HEK293 (cell line): ENCODE measurements around the gene CFAP46.

Source experiments
- CTCF ChIA-PET: fragments of 350-600 bp; formaldehyde crosslinking; extraction: SDS; loops from one replicate; lab custom pipeline; 2021; ENCODE audit warnings: antibody characterized with exemption; lab: Yijun Ruan, JAX
- POLR2A ChIA-PET: fragments of 300-600 bp; formaldehyde crosslinking; extraction: SDS; loops from one replicate; lab custom pipeline; 2020; ENCODE audit warnings: antibody characterized with exemption, inconsistent platforms; lab: Yijun Ruan, JAX
- H3K27ac ChIP-seq: fragments of 200-500 bp; sonication (Bioruptor generic); 2 replicates; pipeline ENCODE4 v1.5.1; 2014; ENCODE audit warnings: low read depth, low read length, control low read depth, inconsistent platforms; ENCODE audit errors: extremely low read depth
- H3K36me3 ChIP-seq, 2 experiments: fragments of 200-500 bp in 1 of 2; sonication (Bioruptor generic) in 1 of 2; 1 replicate in 1 of 2; 2 replicates in 1 of 2; pipeline ENCODE4 v1.5.1; 2014 to 2017; ENCODE audit warnings: inconsistent platforms in 2 of 2, low read length in 2 of 2; ENCODE audit not compliant: control insufficient read depth in 2 of 2, insufficient read depth in 1 of 2
- H3K4me1 ChIP-seq: fragments of 200-500 bp; sonication (Bioruptor generic); 2 replicates; pipeline ENCODE4 v1.5.1; 2014; ENCODE audit warnings: mild to moderate bottlenecking, low read length, inconsistent platforms; ENCODE audit not compliant: control insufficient read depth, insufficient read depth
- H3K4me3 ChIP-seq: 2 replicates; pipeline ENCODE4 v1.5.1; 2011; ENCODE audit warnings: low read depth, mild to moderate bottlenecking, control low read depth, low read length, moderate library complexity
- H3K9me3 ChIP-seq: fragments of 200-500 bp; sonication (Bioruptor generic); 2 replicates; pipeline ENCODE4 v1.5.1; 2014; ENCODE audit warnings: low read depth, low read length, inconsistent platforms; ENCODE audit not compliant: control insufficient read depth, insufficient read depth
- FEZF1 ChIP-seq: fragments of 450-650 bp; formaldehyde crosslinking; IDR thresholded peaks from 2 replicates; pipeline ENCODE4 v1.5.1; 2016; ENCODE audit warnings: missing biosample characterization, missing genetic modification characterization
- GLIS1 ChIP-seq: fragments of 450-650 bp; formaldehyde crosslinking; IDR thresholded peaks from 2 replicates; pipeline ENCODE4 v1.5.1; 2016; ENCODE audit warnings: missing biosample characterization, missing genetic modification characterization
- KLF10 ChIP-seq: fragments of 450-650 bp; IDR thresholded peaks from 2 replicates; pipeline ENCODE4 v1.5.1; 2018; ENCODE audit warnings: missing biosample characterization, mild to moderate bottlenecking, missing genetic modification characterization
- REPIN1 ChIP-seq: fragments of 450-650 bp; formaldehyde crosslinking; IDR thresholded peaks from 2 replicates; pipeline ENCODE4 v1.5.1; 2017; ENCODE audit warnings: missing biosample characterization, missing genetic modification characterization, low read depth
- SP7 ChIP-seq: fragments of 450-650 bp; formaldehyde crosslinking; IDR thresholded peaks from 2 replicates; pipeline ENCODE4 v1.5.1; 2016; ENCODE audit warnings: missing biosample characterization, missing genetic modification characterization
- ZBTB1 ChIP-seq: fragments of 450-650 bp; formaldehyde crosslinking; IDR thresholded peaks from 2 replicates; pipeline ENCODE4 v1.5.1; 2016; ENCODE audit warnings: missing biosample characterization, missing genetic modification characterization
- ZFP41 ChIP-seq: fragments of 450-650 bp; formaldehyde crosslinking; IDR thresholded peaks from 2 replicates; pipeline ENCODE4 v1.5.1; 2016; ENCODE audit warnings: missing biosample characterization, missing genetic modification characterization, borderline replicate concordance
- ZNF19 ChIP-seq: fragments of 450-650 bp; formaldehyde crosslinking; IDR thresholded peaks from 2 replicates; pipeline ENCODE4; 2016; ENCODE audit warnings: missing biosample characterization, missing genetic modification characterization, low read depth
- ZNF221 ChIP-seq: fragments of 450-650 bp; formaldehyde crosslinking; IDR thresholded peaks from 2 replicates; pipeline ENCODE4 v1.5.1; 2017; ENCODE audit warnings: missing biosample characterization, missing genetic modification characterization, borderline replicate concordance
- ZNF223 ChIP-seq: fragments of 450-650 bp; formaldehyde crosslinking; IDR thresholded peaks from 2 replicates; pipeline ENCODE4 v1.5.1; 2016; ENCODE audit warnings: missing biosample characterization, missing genetic modification characterization
- ZNF266 ChIP-seq: fragments of 450-650 bp; formaldehyde crosslinking; IDR thresholded peaks from 2 replicates; pipeline ENCODE4 v1.5.1; 2016; ENCODE audit warnings: missing biosample characterization, missing genetic modification characterization, low read depth
- ZNF292 ChIP-seq: fragments of 450-650 bp; formaldehyde crosslinking; IDR thresholded peaks from 2 replicates; pipeline ENCODE4 v1.5.1; 2016; ENCODE audit warnings: low read depth, missing biosample characterization, missing genetic modification characterization, borderline replicate concordance
- ZNF391 ChIP-seq: fragments of 450-650 bp; formaldehyde crosslinking; IDR thresholded peaks from 2 replicates; pipeline ENCODE4 v1.5.1; 2016; ENCODE audit warnings: low read depth, missing biosample characterization, missing genetic modification characterization, borderline replicate concordance
- ZNF423 ChIP-seq: fragments of 450-650 bp; formaldehyde crosslinking; IDR thresholded peaks from 2 replicates; pipeline ENCODE4 v1.5.1; 2016; ENCODE audit warnings: missing biosample characterization, missing genetic modification characterization
- ZNF585B ChIP-seq: fragments of 450-650 bp; formaldehyde crosslinking; IDR thresholded peaks from 2 replicates; pipeline ENCODE4 v1.5.1; 2016; ENCODE audit warnings: missing biosample characterization, missing genetic modification characterization
- ZNF596 ChIP-seq: fragments of 450-650 bp; IDR thresholded peaks from 2 replicates; pipeline ENCODE4 v1.5.0; 2018; ENCODE audit warnings: missing biosample characterization, mild to moderate bottlenecking, missing genetic modification characterization, moderate library complexity
- ZNF623 ChIP-seq: fragments of 450-650 bp; formaldehyde crosslinking; IDR thresholded peaks from 2 replicates; pipeline ENCODE4 v1.5.1; 2016; ENCODE audit warnings: missing biosample characterization, missing genetic modification characterization
- ZNF701 ChIP-seq: fragments of 450-650 bp; formaldehyde crosslinking; IDR thresholded peaks from 2 replicates; pipeline ENCODE4 v1.5.1; 2016; ENCODE audit warnings: missing biosample characterization, missing genetic modification characterization
- ZNF785 ChIP-seq: fragments of 450-650 bp; formaldehyde crosslinking; IDR thresholded peaks from 2 replicates; pipeline ENCODE4 v1.5.1; 2016; ENCODE audit warnings: missing biosample characterization, missing genetic modification characterization
- ZNF791 ChIP-seq: fragments of 450-650 bp; formaldehyde crosslinking; IDR thresholded peaks from 2 replicates; pipeline ENCODE4 v1.5.1; 2016; ENCODE audit warnings: missing biosample characterization, missing genetic modification characterization
- ZSCAN18 ChIP-seq: fragments of 450-650 bp; formaldehyde crosslinking; IDR thresholded peaks from 2 replicates; pipeline ENCODE4 v1.5.1; 2016; ENCODE audit warnings: missing biosample characterization, missing genetic modification characterization
- ZSCAN30 ChIP-seq: fragments of 450-650 bp; IDR thresholded peaks from 2 replicates; pipeline ENCODE4 v1.5.1; 2018; ENCODE audit warnings: missing biosample characterization, mild to moderate bottlenecking, missing genetic modification characterization, moderate library complexity
- TF ChIP-seq, protein P1 (sequence below): fragments of 450-650 bp; formaldehyde crosslinking; IDR thresholded peaks from 2 replicates; pipeline ENCODE4 v1.5.1; 2016; ENCODE audit warnings: missing biosample characterization, missing genetic modification characterization
- TF ChIP-seq, protein P2 (sequence below): fragments of 450-650 bp; formaldehyde crosslinking; IDR thresholded peaks from 2 replicates; pipeline ENCODE4 v1.5.1; 2016; ENCODE audit warnings: missing biosample characterization, missing genetic modification characterization
- TF ChIP-seq, protein P3 (sequence below): fragments of 450-650 bp; formaldehyde crosslinking; IDR thresholded peaks from 2 replicates; pipeline ENCODE4 v1.5.1; 2017; ENCODE audit warnings: missing biosample characterization, mild to moderate bottlenecking, missing genetic modification characterization, moderate library complexity
- TF ChIP-seq, protein P4 (sequence below): fragments of 450-650 bp; formaldehyde crosslinking; IDR thresholded peaks from 2 replicates; pipeline ENCODE4 v1.5.1; 2016; ENCODE audit warnings: missing biosample characterization, missing genetic modification characterization
- TF ChIP-seq, protein P5 (sequence below): fragments of 450-650 bp; formaldehyde crosslinking; IDR thresholded peaks from 2 replicates; pipeline ENCODE4 v1.5.1; 2017; ENCODE audit warnings: missing biosample characterization, missing genetic modification characterization

The CFAP46 gene

GRCh38 chr10:132765435-132765834 lies 176.9 kb downstream of the CFAP46 start (continued):
- TF ChIP-seq, protein P1, sequence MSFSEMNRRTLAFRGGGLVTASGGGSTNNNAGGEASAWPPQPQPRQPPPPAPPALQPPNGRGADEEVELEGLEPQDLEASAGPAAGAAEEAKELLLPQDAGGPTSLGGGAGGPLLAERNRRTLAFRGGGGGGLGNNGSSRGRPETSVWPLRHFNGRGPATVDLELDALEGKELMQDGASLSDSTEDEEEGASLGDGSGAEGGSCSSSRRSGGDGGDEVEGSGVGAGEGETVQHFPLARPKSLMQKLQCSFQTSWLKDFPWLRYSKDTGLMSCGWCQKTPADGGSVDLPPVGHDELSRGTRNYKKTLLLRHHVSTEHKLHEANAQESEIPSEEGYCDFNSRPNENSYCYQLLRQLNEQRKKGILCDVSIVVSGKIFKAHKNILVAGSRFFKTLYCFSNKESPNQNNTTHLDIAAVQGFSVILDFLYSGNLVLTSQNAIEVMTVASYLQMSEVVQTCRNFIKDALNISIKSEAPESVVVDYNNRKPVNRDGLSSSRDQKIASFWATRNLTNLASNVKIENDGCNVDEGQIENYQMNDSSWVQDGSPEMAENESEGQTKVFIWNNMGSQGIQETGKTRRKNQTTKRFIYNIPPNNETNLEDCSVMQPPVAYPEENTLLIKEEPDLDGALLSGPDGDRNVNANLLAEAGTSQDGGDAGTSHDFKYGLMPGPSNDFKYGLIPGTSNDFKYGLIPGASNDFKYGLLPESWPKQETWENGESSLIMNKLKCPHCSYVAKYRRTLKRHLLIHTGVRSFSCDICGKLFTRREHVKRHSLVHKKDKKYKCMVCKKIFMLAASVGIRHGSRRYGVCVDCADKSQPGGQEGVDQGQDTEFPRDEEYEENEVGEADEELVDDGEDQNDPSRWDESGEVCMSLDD (tag by site-specific recombination), result no peak
- no peak for TF ChIP-seq ZNF596 (tag by site-specific recombination)
- TF ChIP-seq ZSCAN18 (tag by site-specific recombination), result no peak
- TF ChIP-seq GLIS1 (tag by site-specific recombination), result no peak
- TF ChIP-seq ZNF785, result no peak
- no peak for TF ChIP-seq ZNF585B (tag by site-specific recombination)
- no peak for TF ChIP-seq ZBTB1 (tag by site-specific recombination)
- TF ChIP-seq ZNF701 (tag by site-specific recombination), result no peak
- no peak for TF ChIP-seq ZNF791
- TF ChIP-seq KLF10 (tag by site-specific recombination), result no peak
- TF ChIP-seq ZNF266 (tag by site-specific recombination), result no peak
- no peak for TF ChIP-seq ZNF292 (tag by site-specific recombination)
- TF ChIP-seq, all 188 proteins: peak for 0

DNA sequence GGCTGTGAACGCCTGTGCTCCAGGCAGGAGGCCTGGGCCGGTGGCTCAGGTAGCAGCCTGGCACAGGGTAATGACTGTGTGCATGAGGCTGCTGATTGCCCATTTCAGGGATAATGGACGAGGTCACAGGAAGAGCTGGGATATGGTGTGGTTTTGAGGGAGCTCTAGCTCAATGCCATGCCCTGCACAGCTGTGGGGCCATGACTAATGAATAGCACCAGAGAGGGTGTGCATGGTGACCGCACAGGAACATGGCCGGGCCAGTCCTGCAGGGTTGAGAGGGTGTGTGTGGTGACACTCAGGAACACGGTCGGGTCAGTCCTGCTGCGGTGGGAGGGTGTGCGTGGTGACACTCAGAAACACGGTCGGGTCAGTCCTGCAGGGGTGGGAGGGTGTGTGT lies 178.3 kb downstream of the CFAP46 start:
- Histone ChIP-seq H3K9me3 (no peaks in the 10 kb centered on the region), H3K27ac (no peak overlapping the region), H3K4me1 (no peaks in the 10 kb centered on the region), H3K36me3 (no peaks in the 10 kb centered on the region), H3K4me3 (no peak overlapping the region)
- POLR2A ChIA-PET, result no interaction called here
- TF ChIP-seq ZFP41 (no peak), ZNF785 (no peak), ZNF19 (tag by site-specific recombination) (no peak), SP7 (tag by site-specific recombination) (no peak), REPIN1 (no peak), ZSCAN30 (tag by site-specific recombination) (no peak), ZBTB1 (tag by site-specific recombination) (no peak), ZNF221 (tag by site-specific recombination) (no peak), ZNF423 (no peak), ZNF223 (tag by site-specific recombination) (no peak), ZNF623 (tag by site-specific recombination) (no peak), ZNF391 (no peak), FEZF1 (tag by site-specific recombination) (no peak), ZNF585B (tag by site-specific recombination) (no peak)
- TF ChIP-seq, protein P2, sequence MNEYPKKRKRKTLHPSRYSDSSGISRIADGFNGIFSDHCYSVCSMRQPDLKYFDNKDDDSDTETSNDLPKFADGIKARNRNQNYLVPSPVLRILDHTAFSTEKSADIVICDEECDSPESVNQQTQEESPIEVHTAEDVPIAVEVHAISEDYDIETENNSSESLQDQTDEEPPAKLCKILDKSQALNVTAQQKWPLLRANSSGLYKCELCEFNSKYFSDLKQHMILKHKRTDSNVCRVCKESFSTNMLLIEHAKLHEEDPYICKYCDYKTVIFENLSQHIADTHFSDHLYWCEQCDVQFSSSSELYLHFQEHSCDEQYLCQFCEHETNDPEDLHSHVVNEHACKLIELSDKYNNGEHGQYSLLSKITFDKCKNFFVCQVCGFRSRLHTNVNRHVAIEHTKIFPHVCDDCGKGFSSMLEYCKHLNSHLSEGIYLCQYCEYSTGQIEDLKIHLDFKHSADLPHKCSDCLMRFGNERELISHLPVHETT (tag by site-specific recombination), result no peak
- TF ChIP-seq, protein P3, sequence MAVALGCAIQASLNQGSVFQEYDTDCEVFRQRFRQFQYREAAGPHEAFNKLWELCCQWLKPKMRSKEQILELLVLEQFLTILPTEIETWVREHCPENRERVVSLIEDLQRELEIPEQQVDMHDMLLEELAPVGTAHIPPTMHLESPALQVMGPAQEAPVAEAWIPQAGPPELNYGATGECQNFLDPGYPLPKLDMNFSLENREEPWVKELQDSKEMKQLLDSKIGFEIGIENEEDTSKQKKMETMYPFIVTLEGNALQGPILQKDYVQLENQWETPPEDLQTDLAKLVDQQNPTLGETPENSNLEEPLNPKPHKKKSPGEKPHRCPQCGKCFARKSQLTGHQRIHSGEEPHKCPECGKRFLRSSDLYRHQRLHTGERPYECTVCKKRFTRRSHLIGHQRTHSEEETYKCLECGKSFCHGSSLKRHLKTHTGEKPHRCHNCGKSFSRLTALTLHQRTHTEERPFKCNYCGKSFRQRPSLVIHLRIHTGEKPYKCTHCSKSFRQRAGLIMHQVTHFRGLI, result no peak
- TF ChIP-seq, protein P4, sequence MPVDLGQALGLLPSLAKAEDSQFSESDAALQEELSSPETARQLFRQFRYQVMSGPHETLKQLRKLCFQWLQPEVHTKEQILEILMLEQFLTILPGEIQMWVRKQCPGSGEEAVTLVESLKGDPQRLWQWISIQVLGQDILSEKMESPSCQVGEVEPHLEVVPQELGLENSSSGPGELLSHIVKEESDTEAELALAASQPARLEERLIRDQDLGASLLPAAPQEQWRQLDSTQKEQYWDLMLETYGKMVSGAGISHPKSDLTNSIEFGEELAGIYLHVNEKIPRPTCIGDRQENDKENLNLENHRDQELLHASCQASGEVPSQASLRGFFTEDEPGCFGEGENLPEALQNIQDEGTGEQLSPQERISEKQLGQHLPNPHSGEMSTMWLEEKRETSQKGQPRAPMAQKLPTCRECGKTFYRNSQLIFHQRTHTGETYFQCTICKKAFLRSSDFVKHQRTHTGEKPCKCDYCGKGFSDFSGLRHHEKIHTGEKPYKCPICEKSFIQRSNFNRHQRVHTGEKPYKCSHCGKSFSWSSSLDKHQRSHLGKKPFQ (tag by site-specific recombination), result no peak
- TF ChIP-seq, protein P5, sequence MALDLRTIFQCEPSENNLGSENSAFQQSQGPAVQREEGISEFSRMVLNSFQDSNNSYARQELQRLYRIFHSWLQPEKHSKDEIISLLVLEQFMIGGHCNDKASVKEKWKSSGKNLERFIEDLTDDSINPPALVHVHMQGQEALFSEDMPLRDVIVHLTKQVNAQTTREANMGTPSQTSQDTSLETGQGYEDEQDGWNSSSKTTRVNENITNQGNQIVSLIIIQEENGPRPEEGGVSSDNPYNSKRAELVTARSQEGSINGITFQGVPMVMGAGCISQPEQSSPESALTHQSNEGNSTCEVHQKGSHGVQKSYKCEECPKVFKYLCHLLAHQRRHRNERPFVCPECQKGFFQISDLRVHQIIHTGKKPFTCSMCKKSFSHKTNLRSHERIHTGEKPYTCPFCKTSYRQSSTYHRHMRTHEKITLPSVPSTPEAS (tag by site-specific recombination), result no peak
- TF ChIP-seq, all 188 proteins: peak for 0
- CTCF ChIA-PET, result no interaction called here
